Cardiac muscle cell (in vitro differentiated cells and primary cell): ENCODE results near the gene C2CD5. TPM values are rescaled to one million over a fixed set of nuclear protein-coding genes. Genes with fewer than 3 reads are reported as not detected.

ENCODE experiments used
- DNase-seq, 2 donors: peaks; one replicate each; pipeline versions ENCODE4 v3.0.0 to v3.0.0-alpha.2; 2010 to 2017; ENCODE audit warnings: low read depth in 1 of 2, low spot score in 1 of 2
- H3K27ac ChIP-seq: fragments of 200-600 bp; sonication (generic); 2 replicates; pipeline ENCODE4 v1.5.1; 2016
- H3K27me3 ChIP-seq: fragments of 200-600 bp; sonication (generic); 2 replicates; pipeline ENCODE4 v1.6.0; 2016; ENCODE audit warnings: control low read depth
- H3K36me3 ChIP-seq: fragments of 200-600 bp; sonication (generic); 2 replicates; pipeline ENCODE4 v1.5.1; 2016; ENCODE audit warnings: control low read depth
- H3K4me1 ChIP-seq: fragments of 200-600 bp; sonication (generic); 2 replicates; pipeline ENCODE4 v1.8.1; 2017; ENCODE audit warnings: low read depth, mild to moderate bottlenecking, mixed run types
- H3K4me3 ChIP-seq: fragments of 200-600 bp; sonication (generic); 2 replicates; pipeline ENCODE4 v1.5.1; 2016; ENCODE audit warnings: mild to moderate bottlenecking
- H3K9me3 ChIP-seq: fragments of 200-600 bp; sonication (generic); 2 replicates; pipeline ENCODE4 v1.5.1; 2017; ENCODE audit warnings: low read depth, mild to moderate bottlenecking, control low read depth
- CTCF ChIP-seq: IDR thresholded peaks from 2 replicates; pipeline ENCODE4 v1.5.1; 2012; ENCODE audit warnings: low read depth, mild to moderate bottlenecking, low read length
- polyA plus RNA-seq: library from polyadenylated mRNA; unstranded; fragments of >200 nt; fragmentation: Nextera tagmentation; extraction: Ambion mirVana; gene quantifications from 2 replicates; pipeline ENCODE4 v1.2.1, GENCODE V29; 2016
- total RNA-seq: library from RNA; depleted of rRNA; stranded (reverse); fragments of >200 nt; gene quantifications from 2 replicates; pipeline ENCODE4 v1.2.3, GENCODE V29; 2016

Gene C2CD5, protein sequence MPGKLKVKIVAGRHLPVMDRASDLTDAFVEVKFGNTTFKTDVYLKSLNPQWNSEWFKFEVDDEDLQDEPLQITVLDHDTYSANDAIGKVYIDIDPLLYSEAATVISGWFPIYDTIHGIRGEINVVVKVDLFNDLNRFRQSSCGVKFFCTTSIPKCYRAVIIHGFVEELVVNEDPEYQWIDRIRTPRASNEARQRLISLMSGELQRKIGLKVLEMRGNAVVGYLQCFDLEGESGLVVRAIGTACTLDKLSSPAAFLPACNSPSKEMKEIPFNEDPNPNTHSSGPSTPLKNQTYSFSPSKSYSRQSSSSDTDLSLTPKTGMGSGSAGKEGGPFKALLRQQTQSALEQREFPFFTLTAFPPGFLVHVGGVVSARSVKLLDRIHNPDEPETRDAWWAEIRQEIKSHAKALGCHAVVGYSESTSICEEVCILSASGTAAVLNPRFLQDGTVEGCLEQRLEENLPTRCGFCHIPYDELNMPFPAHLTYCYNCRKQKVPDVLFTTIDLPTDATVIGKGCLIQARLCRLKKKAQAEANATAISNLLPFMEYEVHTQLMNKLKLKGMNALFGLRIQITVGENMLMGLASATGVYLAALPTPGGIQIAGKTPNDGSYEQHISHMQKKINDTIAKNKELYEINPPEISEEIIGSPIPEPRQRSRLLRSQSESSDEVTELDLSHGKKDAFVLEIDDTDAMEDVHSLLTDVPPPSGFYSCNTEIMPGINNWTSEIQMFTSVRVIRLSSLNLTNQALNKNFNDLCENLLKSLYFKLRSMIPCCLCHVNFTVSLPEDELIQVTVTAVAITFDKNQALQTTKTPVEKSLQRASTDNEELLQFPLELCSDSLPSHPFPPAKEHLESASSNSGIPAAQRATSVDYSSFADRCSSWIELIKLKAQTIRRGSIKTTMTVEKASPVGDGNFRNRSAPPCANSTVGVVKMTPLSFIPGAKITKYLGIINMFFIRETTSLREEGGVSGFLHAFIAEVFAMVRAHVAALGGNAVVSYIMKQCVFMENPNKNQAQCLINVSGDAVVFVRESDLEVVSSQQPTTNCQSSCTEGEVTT
- total RNA-seq (8.3 and 22.2 TPM in 2 replicates), polyA plus RNA-seq (16.5 and 25.6 TPM in 2 replicates)

- no peaks in the 10 kb centered on the region for H3K36me3 ChIP-seq
- no peaks in the 10 kb centered on the region for H3K27me3 ChIP-seq
- peak; percentile 33 for TF ChIP-seq CTCF
- peak within 1 kb of the TSS; percentile 95 for H3K27ac ChIP-seq
- peak; percentile 96 to 99 for DNase-seq
- peaks cover 3% of the 10 kb centered on the region for H3K4me1 ChIP-seq
- H3K9me3 ChIP-seq = no peaks in the 10 kb centered on the region
- H3K4me3 ChIP-seq = peak within 1 kb of the TSS; percentile 82
Measured at GRCh38 chr12:22544038-22544979, at the start of gene C2CD5. TSS of gene C2CD5 (minus strand) at chr12:22544542. CDS start at chr12:22544150, 392 bp downstream.

DNA sequence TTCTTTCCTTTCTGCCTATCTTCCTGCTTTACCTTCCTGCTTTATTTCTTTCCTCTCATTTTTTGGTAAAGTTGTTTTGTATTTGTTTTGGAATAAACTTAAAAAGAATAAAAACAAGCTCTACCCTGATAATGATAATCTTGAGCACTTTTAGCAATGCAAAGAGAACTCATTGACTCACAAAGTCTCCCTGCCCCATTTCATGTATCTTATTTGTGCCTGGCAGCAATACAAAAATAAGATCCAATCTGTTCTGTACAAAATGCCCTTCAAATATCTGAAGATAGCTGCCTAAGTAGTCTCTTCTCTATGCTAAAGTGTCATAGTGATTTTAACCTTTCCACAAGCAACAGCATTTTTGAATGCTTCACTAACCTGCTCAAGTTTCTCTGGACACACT, 49.5 kb upstream of the C2CD5 start:
- Histone ChIP-seq H3K27ac (no peak overlapping the region), H3K9me3 (no peaks in the 10 kb centered on the region), H3K36me3 (no peaks in the 10 kb centered on the region), H3K27me3 (no peaks in the 10 kb centered on the region), H3K4me3 (no peak overlapping the region), H3K4me1 (no peaks in the 10 kb centered on the region)
- no peak for TF ChIP-seq CTCF
- DNase-seq = no peak

DNA sequence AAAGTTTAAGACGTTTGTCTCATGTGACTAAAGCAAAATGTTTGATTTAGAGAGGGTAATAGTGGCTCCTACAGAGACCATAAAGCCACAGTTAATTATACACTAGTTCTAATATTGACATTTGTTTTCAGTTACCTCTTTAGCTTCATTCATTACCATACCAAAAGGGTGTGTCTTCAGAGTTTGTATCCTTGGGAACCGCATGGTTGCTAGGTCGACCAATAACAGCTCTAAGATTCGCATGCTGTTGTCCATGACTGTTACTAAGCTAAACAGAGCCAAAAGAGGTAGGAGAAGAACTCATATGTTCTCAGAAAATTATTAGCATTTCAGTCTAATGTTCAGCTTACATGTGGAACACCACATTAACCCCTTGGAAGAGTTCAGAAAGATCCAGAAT, 44.5 kb upstream of the C2CD5 start:
- Histone ChIP-seq H3K27me3 (no peaks in the 10 kb centered on the region), H3K4me3 (no peak overlapping the region), H3K9me3 (no peaks in the 10 kb centered on the region), H3K4me1 (no peaks in the 10 kb centered on the region), H3K27ac (no peak overlapping the region), H3K36me3 (no peaks in the 10 kb centered on the region)
- no peak for DNase-seq
- TF ChIP-seq CTCF = no peak

GRCh38 chr12:22578328-22578727, 34.0 kb upstream of the C2CD5 start:
- no peaks in the 10 kb centered on the region for H3K36me3 ChIP-seq
- no peak for DNase-seq
- H3K27me3 ChIP-seq = no peaks in the 10 kb centered on the region
- no peak overlapping the region for H3K27ac ChIP-seq
- no peaks in the 10 kb centered on the region for H3K4me1 ChIP-seq
- TF ChIP-seq CTCF = no peak
- H3K4me3 ChIP-seq = no peak overlapping the region
- no peaks in the 10 kb centered on the region for H3K9me3 ChIP-seq

- DNase-seq = peak in 1 of 2 donors; percentile 6
- no peak overlapping the region for H3K27ac ChIP-seq
- H3K4me3 ChIP-seq = no peak overlapping the region
Measured at GRCh38 chr12:22577667-22578066, 33.3 kb upstream of the C2CD5 start.

More at GRCh38 chr12:22577667-22578066, 33.3 kb upstream of the C2CD5 start:
- H3K9me3 ChIP-seq = no peaks in the 10 kb centered on the region
- no peaks in the 10 kb centered on the region for H3K36me3 ChIP-seq
- no peaks in the 10 kb centered on the region for H3K27me3 ChIP-seq
- H3K4me1 ChIP-seq = no peaks in the 10 kb centered on the region
- TF ChIP-seq CTCF = no peak
